GM10248 (cell line): ENCODE measurements around the gene ZCWPW1.

Experiments
- CTCF ChIA-PET: fragments of 300-600 bp; sonication (Branson Sonifier 250); formaldehyde crosslinking; extraction: SDS; loops from one replicate; lab custom pipeline; 2021; ENCODE audit warnings: antibody characterized with exemption; lab: Yijun Ruan, JAX
- POLR2A ChIA-PET: fragments of 350-650 bp; sonication (Branson Sonifier 250); formaldehyde crosslinking; extraction: SDS; loops from one replicate; lab custom pipeline; 2020; ENCODE audit warnings: antibody characterized with exemption; lab: Yijun Ruan, JAX
- DNase-seq: peaks from one replicate; pipeline ENCODE4 v3.0.0; 2012; ENCODE audit errors: extremely low spot score
- TF ChIP-seq, protein P1 (sequence below): IDR thresholded peaks from 2 replicates; pipeline ENCODE4 v1.5.1; 2012; ENCODE audit warnings: mild to moderate bottlenecking, low read depth; ENCODE audit errors: extremely low read depth, missing control alignments, control extremely low read depth

The ZCWPW1 gene

DNA sequence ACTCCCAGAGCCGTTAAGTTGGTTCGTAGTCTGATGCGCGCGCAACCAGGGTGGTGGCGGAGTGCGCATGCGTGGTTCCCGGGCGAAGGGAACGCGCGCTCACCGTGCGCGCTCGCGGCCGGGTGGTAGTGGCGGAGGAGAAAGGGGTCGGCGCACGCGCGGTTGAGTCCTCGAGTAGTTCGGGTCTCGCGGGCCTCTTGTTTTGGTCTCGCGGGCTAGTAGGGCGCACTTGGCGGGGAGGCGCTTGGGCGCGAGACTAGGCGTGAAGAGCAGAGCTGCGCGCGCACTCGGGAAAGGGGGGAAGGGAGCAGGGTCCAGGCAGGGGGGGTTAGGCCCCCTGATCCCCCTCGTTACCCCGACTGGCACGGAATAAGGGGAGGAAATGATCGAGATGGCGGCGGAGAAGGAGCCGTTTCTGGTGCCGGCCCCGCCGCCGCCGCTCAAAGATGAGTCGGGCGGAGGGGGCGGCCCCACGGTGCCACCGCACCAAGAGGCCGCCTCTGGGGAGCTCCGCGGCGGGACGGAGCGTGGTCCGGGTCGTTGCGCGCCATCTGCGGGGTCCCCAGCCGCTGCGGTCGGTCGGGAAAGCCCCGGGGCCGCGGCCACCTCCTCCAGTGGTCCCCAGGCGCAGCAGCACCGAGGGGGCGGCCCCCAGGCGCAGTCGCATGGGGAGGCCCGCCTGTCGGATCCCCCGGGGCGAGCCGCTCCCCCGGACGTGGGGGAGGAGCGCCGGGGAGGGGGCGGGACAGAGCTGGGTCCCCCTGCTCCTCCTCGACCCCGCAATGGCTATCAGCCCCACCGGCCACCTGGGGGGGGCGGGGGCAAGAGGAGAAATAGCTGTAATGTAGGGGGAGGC, 1.4 kb upstream of the ZCWPW1 start, which contains the start of gene MEPCE:
TSS of gene MEPCE (plus strand) at position 195 of the 856 bp plus-strand sequence. CDS start at position 383, 188 bp downstream.
- ChIA-PET POLR2A (interaction anchor here (0.5 to 1.7 kb wide), 20 partner anchors 14 to 958 kb away, joined by 3 to 7 read pairs (median 3); partner anchors contain the start of genes FBXO24, LRCH4, MCM7 and POP7), CTCF (interaction anchor here (1.1 to 2.3 kb wide), 3 partner anchors 21 to 40 kb away, joined by 3 to 5 read pairs (median 4); no protein-coding TSS in a partner anchor)
- peak; percentile 93 for DNase-seq
- TF ChIP-seq, protein P1, sequence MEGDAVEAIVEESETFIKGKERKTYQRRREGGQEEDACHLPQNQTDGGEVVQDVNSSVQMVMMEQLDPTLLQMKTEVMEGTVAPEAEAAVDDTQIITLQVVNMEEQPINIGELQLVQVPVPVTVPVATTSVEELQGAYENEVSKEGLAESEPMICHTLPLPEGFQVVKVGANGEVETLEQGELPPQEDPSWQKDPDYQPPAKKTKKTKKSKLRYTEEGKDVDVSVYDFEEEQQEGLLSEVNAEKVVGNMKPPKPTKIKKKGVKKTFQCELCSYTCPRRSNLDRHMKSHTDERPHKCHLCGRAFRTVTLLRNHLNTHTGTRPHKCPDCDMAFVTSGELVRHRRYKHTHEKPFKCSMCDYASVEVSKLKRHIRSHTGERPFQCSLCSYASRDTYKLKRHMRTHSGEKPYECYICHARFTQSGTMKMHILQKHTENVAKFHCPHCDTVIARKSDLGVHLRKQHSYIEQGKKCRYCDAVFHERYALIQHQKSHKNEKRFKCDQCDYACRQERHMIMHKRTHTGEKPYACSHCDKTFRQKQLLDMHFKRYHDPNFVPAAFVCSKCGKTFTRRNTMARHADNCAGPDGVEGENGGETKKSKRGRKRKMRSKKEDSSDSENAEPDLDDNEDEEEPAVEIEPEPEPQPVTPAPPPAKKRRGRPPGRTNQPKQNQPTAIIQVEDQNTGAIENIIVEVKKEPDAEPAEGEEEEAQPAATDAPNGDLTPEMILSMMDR: no peak

DNA sequence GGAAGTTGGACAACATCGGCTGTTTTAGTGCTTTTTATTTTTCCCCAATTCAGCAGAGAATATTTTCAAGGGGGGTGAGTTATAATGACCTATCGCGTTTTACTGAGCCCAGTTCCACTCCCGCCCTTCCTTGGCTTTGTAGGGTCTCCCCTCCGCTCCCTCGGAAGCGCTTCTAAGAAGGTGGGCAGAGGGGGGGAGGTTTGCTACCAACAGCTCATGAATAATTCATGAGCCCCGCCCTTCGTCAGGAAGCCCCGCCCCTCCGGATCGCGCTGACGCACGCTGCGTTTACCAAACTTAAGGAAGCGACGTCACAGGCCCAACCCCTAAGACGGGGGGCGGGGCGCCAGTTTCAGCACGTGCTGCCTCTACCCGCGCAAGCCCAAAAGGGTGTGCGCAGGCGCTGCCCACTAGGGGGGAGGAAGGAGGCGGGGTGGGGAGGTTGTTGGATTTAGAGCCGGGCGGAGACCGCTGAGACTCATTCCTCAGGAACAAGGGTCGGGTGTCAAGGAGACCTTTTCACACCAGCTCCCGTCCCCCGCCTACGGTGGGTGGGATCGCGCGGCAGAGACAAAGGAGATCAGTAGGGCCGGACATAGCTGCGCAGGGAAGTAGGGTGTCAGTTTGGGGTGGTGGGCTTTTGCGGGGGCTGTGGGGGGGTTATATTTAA, 599 bp upstream of the ZCWPW1 start:
- TF ChIP-seq, protein P1: peak; percentile 14
- CTCF ChIA-PET: interaction anchor here (0.9 to 2.3 kb wide), 5 partner anchors 21 to 258 kb away, joined by 3 to 5 read pairs (median 3); no protein-coding TSS in a partner anchor

DNA sequence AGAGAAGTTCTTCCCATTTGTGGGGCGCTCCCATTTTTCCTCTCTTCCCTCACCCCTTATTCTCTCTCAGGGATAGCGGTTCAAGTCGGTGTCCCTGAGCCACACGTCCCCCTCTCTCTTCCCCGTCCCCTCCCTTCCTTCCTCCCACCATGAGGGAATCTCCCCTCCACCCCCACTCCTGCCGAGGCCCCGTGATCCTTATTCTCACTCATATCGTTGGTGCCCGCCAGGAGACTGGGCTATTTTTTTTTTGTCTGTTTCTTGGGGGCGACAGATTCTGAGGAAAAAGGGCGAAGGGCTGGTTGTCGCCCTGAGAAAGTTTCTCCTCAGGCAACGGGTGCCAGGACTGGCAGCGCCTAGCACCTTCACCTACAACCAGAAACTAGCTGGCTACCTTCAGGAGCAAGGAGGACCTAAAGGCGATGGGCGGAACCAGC, 723 bp downstream of the ZCWPW1 start:
- ChIA-PET POLR2A (interaction anchor here (0.7 to 1.4 kb wide), 9 partner anchors 9 to 1870 kb away, joined by 3 to 4 read pairs (median 3); partner anchors contain the start of genes PPP1R35 and UFSP1), CTCF (interaction anchor here (1.4 kb wide), 1 partner anchor 256 kb away, joined by 3 read pairs; no protein-coding TSS in a partner anchor)
- DNase-seq: no peak
- TF ChIP-seq, protein P1: no peak

More for the DNA sequence above, 599 bp upstream of the ZCWPW1 start:
- POLR2A ChIA-PET: interaction anchor here (0.6 to 1.7 kb wide), 16 partner anchors 10 to 958 kb away, joined by 3 to 4 read pairs (median 3); partner anchors contain the start of genes MCM7, POP7, TRIM4 and UFSP1
- peak; percentile 96 for DNase-seq

DNA sequence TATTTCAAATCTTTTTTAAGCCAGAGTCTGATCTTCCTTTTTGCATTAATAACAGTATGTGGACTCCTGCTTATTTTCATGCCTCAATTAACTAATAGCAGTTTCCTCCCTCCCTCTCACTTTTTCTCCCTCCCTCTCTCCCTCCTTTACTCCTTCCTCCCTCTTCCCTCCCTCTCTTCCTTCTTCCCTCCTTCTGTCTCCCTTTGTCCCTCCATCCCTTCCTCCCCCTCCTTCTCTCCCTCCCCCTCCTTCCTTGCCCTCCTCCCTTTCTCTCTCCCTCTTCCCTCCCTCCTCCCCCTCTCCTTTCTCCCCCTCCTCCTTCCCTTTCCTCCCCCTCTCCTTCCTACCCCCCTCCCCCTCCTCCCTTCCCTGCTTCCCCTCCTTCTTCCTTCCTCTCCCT, 2.0 kb downstream of the ZCWPW1 start:
- ChIA-PET POLR2A (no interaction called here), CTCF (no interaction called here)
- TF ChIP-seq, protein P1: no peak
- DNase-seq: no peak

DNA sequence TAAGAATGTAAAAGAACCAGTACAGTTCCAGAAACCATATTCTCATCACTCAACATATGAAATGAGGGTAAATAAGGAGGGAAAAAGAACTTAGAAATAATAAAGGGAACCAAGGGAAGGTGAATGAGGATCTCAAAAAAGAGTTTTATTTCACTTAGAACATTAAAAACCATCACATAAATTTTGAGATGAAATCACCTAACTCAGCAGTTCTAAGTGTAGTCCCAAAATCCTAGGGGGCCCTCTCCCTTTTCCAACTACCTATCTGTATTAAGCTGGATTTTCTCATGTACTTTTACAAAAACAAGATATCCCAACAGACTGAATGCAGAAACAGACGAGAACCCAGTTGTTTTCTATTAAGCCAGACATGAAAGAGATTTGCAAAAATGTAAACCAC, 3.2 kb downstream of the ZCWPW1 start:
- POLR2A ChIA-PET: no interaction called here

DNA sequence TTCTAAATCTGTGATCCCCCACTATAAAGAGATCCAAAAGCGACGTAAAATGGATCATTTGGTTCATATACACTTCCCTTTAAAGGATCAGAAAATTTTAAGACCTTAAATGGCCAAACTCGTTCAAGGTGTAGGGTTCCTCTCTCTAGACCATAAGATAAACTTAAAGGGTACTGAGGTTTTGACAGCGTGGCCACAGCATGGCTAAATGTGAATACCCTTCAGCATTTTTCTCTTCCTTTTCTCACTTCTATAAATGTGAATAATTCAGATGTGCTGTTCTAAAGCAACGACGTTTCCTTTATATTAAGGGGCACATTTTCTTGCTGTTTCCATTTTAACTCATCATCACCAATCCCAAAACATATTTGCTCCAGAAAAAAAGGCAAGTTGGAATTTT, 5.2 kb downstream of the ZCWPW1 start:
- TF ChIP-seq, protein P1: no peak
- DNase-seq: peak; percentile 22
- CTCF ChIA-PET: interaction anchor here (1.6 to 5.5 kb wide), 2 partner anchors 10 to 16 kb away, joined by 8 to 44 read pairs; no protein-coding TSS in a partner anchor
- POLR2A ChIA-PET: no interaction called here

More for the DNA sequence above, 3.2 kb downstream of the ZCWPW1 start:
- no peak for DNase-seq
- TF ChIP-seq, protein P1: no peak
- CTCF ChIA-PET: interaction anchor here (0.9 kb wide), 1 partner anchor 81 kb away, joined by 3 read pairs; no protein-coding TSS in a partner anchor
